T-helper 1 cell treated with Interleukin-12 subunit alpha and Interleukin-12 subunit beta and Interleukin-4 antibody, amounts not matched to agents 30 ng/mL and 1 ng/mL, for 36 hours (primary cell): ENCODE results near the gene PIEZO2. TPM values are rescaled to one million over a fixed set of nuclear protein-coding genes. Genes with fewer than 3 reads are reported as not detected.
"Not testable (repeated sequence)": the region's sequence is repeated elsewhere in the genome, so short reads cannot be mapped to it uniquely, and the experiment has no call there.

Experiments used
- intact Hi-C: fragments of 100-400 bp; cut with micrococcal nuclease; formaldehyde crosslinking; loops from one replicate; pipeline ENCODE4 v1.15.1; 2024
- total RNA-seq: library from RNA; stranded (reverse); gene quantifications from 2 replicates; pipeline ENCODE4 v1.2.3, GENCODE V29; 2022

Gene PIEZO2
- total RNA-seq, 1 donor from 2014 or later, result not detected

- intact Hi-C loops, result not testable (repeated sequence)
These were observed 215.7 kb downstream of the PIEZO2 start for GRCh38 chr18:10933648-10934047.

GRCh38 chr18:10930076-10930475 lies 219.3 kb downstream of the PIEZO2 start:
- intact Hi-C loops, result no loop called here

- intact Hi-C loops, result no loop called here
These were observed 220.5 kb downstream of the PIEZO2 start for GRCh38 chr18:10928772-10929373.

GRCh38 chr18:10928011-10928771 lies 221.2 kb downstream of the PIEZO2 start:
- intact Hi-C loops, result no loop called here

- intact Hi-C loops, result no loop called here
These were observed 221.9 kb downstream of the PIEZO2 start for GRCh38 chr18:10927286-10927992.

GRCh38 chr18:10926621-10927161 lies 222.7 kb downstream of the PIEZO2 start:
- intact Hi-C loops, result no loop called here

- intact Hi-C loops, result no loop called here
These were observed 225.1 kb downstream of the PIEZO2 start for GRCh38 chr18:10924290-10924689.

- intact Hi-C loops, result no loop called here
These were observed 225.8 kb downstream of the PIEZO2 start for GRCh38 chr18:10923551-10924070.

GRCh38 chr18:10923141-10923540 lies 226.2 kb downstream of the PIEZO2 start:
- intact Hi-C loops, result no loop called here

GRCh38 chr18:10922712-10923111 lies 226.7 kb downstream of the PIEZO2 start:
- intact Hi-C loops, result not testable (repeated sequence)

GRCh38 chr18:10920309-10920708 lies 229.1 kb downstream of the PIEZO2 start:
- intact Hi-C loops, result not testable (repeated sequence)

GRCh38 chr18:10919851-10920250 lies 229.5 kb downstream of the PIEZO2 start:
- intact Hi-C loops, result no loop called here

- intact Hi-C loops, result no loop called here
These were observed 232.5 kb downstream of the PIEZO2 start for GRCh38 chr18:10916865-10917264.

- intact Hi-C loops, result no loop called here
These were observed 233.0 kb downstream of the PIEZO2 start for GRCh38 chr18:10916387-10916786.

GRCh38 chr18:10915748-10916147 lies 233.6 kb downstream of the PIEZO2 start:
- intact Hi-C loops, result not testable (repeated sequence)

- intact Hi-C loops, result not testable (repeated sequence)
These were observed 234.8 kb downstream of the PIEZO2 start for GRCh38 chr18:10914610-10915009.

- intact Hi-C loops, result no loop called here
These were observed 235.4 kb downstream of the PIEZO2 start for GRCh38 chr18:10913919-10914318.

GRCh38 chr18:10912790-10913545 lies 236.4 kb downstream of the PIEZO2 start:
- intact Hi-C loops, result no loop called here

GRCh38 chr18:10909724-10910123 lies 239.6 kb downstream of the PIEZO2 start:
- intact Hi-C loops, result no loop called here

- intact Hi-C loops, result no loop called here
These were observed 240.6 kb downstream of the PIEZO2 start for GRCh38 chr18:10908760-10909159.

- intact Hi-C loops, result no loop called here
These were observed 241.6 kb downstream of the PIEZO2 start for GRCh38 chr18:10907749-10908148.
